NT2/D1 (cell line): Measurements from ENCODE around the gene GFRA4.

Experiments used
- SUZ12 ChIP-seq: IDR thresholded peaks from 2 replicates; pipeline ENCODE4 v1.6.1; 2011; ENCODE audit not compliant: insufficient read length, insufficient read depth; ENCODE audit errors: extremely low read depth
- YY1 ChIP-seq: IDR thresholded peaks from 2 replicates; pipeline ENCODE4 v1.6.1; 2011; ENCODE audit not compliant: insufficient read length, insufficient read depth
- ZNF274 ChIP-seq: IDR thresholded peaks from 2 replicates; pipeline ENCODE4 v1.6.1; 2011; ENCODE audit warnings: mild to moderate bottlenecking, low read depth, low read length

- TF ChIP-seq SUZ12 = no peak
- TF ChIP-seq YY1 = no peak
- TF ChIP-seq ZNF274 = no peak
Observed at GRCh38 chr20:3660262-3661059, 2.7 kb downstream of the GFRA4 start.
